ENCODE results near the gene ANO6. TPM values are rescaled to one million over a fixed set of nuclear protein-coding genes. Genes with fewer than 3 reads are reported as not detected.
"Not testable (repeated sequence)": the region's sequence is repeated elsewhere in the genome, so short reads cannot be mapped to it uniquely, and the experiment has no call there.

Gene ANO6, protein sequence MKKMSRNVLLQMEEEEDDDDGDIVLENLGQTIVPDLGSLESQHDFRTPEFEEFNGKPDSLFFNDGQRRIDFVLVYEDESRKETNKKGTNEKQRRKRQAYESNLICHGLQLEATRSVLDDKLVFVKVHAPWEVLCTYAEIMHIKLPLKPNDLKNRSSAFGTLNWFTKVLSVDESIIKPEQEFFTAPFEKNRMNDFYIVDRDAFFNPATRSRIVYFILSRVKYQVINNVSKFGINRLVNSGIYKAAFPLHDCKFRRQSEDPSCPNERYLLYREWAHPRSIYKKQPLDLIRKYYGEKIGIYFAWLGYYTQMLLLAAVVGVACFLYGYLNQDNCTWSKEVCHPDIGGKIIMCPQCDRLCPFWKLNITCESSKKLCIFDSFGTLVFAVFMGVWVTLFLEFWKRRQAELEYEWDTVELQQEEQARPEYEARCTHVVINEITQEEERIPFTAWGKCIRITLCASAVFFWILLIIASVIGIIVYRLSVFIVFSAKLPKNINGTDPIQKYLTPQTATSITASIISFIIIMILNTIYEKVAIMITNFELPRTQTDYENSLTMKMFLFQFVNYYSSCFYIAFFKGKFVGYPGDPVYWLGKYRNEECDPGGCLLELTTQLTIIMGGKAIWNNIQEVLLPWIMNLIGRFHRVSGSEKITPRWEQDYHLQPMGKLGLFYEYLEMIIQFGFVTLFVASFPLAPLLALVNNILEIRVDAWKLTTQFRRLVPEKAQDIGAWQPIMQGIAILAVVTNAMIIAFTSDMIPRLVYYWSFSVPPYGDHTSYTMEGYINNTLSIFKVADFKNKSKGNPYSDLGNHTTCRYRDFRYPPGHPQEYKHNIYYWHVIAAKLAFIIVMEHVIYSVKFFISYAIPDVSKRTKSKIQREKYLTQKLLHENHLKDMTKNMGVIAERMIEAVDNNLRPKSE
- 10 to 100 TPM; 25.3 to 27.0 TPM for total RNA-seq

DNA sequence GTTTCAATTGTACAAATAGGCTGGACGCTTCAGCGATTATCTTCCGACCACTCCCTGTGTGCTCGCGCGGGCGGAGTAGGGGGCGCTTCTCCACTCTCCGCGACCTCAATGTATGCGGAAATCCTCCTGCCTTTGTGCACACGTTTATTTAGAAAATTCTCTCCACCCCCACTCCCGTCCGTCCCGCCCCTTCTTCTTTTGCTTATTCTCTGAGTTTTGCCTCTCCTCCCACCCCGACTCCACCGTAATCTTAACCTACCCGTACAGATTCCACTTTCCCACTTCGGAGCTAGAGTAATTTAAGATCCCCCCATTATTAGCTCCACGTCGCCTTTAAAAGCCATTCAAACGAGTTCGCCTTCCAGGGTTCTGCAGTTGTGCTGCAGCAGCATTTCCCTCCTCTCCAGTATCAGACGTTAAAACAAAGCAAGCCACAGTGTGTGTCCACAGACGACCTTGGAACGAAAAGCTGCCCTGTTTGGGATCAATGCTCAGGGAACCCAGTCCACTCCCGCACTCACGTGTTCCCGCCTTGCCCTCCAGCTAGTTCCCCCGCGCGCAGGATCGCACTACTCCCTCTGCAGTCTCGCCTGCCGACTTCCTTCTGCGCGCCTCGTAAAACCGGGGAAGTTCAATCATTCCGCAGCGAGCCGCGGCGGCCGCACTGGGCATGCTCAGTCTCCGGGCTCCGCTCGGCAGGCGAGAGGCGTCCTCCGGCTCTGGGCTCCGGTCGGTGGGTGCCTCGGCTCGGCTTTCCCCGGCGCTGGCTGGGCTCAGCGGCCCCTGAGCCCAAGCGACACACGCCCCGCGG, at the start of gene ANO6:
ANO6 (plus strand) TSS at position 677 of the 811 bp plus-strand sequence. CDS start 227 bp downstream, outside the sequence.
- Mint-ChIP-seq H3K27ac (peak within 1 kb of the TSS; percentile 96), H3K27me3 (ENCODE audit: low read depth) (no peaks in the 10 kb centered on the region), H3K36me3 (ENCODE audit: insufficient read depth in 2 of 2) (peaks cover 0 to 2% of the 10 kb centered on the region in 2 donors), H3K4me1 (ENCODE audit: low read depth) (peaks cover 53% of the 10 kb centered on the region), H3K4me3 (peak within 1 kb of the TSS; percentile 88 to 95), H3K9me3 (no peaks in the 10 kb centered on the region)
- DNase-seq (peak; percentile 86), ATAC-seq (replicated peaks in 1 of 2) (peak; percentile 85 to 86)

DNA sequence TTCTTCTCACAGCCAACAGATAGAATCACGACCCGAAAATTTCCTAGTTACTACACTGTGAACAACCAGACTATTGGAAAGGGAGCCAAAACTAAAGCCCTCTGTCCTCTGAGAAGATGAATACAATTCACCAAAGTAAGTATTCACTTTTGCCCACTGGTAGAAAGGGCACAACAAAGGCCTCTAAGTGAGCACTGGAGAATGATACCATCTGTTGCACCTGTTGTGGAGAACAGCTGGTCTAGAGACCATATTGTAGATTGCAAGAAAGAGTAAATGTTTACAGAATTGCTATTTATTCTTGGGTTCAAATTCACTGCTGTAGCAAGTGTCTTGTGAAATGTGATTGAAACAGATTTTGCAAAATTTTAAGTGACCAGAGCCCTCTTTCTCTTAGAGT, 46.9 kb upstream of the ANO6 start:
- Mint-ChIP-seq H3K4me1 (ENCODE audit: low read depth) (no peaks in the 10 kb centered on the region), H3K36me3 (ENCODE audit: insufficient read depth in 2 of 2) (no peaks in the 10 kb centered on the region), H3K27ac (peak overlapping the region; percentile 65), H3K27me3 (ENCODE audit: low read depth) (peaks cover 4% of the 10 kb centered on the region), H3K9me3 (peaks cover 0 to 1% of the 10 kb centered on the region in 2 donors), H3K4me3 (no peak overlapping the region)
- DNase-seq (no peak), ATAC-seq (replicated peaks in 1 of 2) (no peak)

DNA sequence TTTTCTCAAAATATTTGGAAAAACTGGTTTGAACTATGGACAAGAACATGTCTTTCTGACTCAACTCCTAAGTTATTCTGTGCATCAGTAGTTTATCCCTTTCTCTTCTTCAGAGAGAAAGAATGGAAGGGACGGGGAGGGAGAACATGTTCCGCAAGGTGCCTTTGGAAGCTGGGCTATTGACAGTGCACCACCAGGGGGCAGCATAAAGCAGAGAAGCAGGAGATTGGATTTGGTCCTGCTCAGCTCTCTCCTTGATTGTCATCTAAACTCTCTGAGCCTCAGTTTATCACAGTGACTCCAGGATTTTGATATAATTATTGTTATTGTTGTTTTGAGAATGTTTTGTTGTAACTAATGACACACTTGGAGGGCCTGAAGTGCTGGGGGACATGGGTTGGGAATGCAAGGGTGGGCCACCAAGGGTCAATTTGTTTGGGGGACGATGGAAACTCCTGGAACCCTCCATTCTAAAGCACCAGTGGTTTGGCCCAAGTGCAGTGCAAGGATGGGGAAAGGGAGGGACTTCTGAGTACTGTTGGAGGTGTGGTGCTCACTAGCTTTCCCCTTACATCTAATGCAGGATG, 45.3 kb upstream of the ANO6 start:
- DNase-seq (peak; percentile 81 to 84), ATAC-seq (replicated peaks in 1 of 2) (peak in 1 of 2 donors; percentile 48)
- Mint-ChIP-seq H3K27ac (no peak overlapping the region), H3K36me3 (ENCODE audit: insufficient read depth in 2 of 2) (no peaks in the 10 kb centered on the region), H3K9me3 (no peaks in the 10 kb centered on the region), H3K27me3 (ENCODE audit: low read depth) (no peaks in the 10 kb centered on the region), H3K4me3 (no peak overlapping the region), H3K4me1 (ENCODE audit: low read depth) (no peaks in the 10 kb centered on the region)

DNA sequence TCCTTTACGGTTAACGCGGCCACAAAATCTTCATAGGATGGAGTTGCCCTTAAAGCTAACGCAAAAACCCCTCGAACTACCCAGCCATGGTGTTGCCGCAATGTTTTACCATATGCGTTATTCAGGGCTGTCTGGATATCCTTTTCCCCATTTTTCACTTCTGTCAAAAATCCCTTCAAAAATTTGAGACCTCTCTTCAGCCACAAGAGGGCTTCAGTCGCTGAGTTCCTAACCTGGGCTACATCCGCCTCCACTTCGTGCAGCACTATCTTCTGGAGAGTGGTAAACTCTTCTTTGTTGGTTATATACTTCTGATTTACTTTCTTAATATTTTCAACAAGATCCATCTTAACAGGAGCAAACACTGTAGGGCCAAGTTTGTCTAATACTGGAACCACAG, 42.6 kb upstream of the ANO6 start:
- not testable (repeated sequence) for DNase-seq; ATAC-seq (replicated peaks in 1 of 2); H3K4me3 Mint-ChIP-seq; H3K4me1 Mint-ChIP-seq (ENCODE audit: low read depth); H3K27ac Mint-ChIP-seq; H3K27me3 Mint-ChIP-seq (ENCODE audit: low read depth)
- Mint-ChIP-seq H3K36me3 (ENCODE audit: insufficient read depth in 2 of 2) (peaks cover 12 to 14% of the 10 kb centered on the region in 2 donors), H3K9me3 (peaks cover 9 to 11% of the 10 kb centered on the region in 2 donors)

DNA sequence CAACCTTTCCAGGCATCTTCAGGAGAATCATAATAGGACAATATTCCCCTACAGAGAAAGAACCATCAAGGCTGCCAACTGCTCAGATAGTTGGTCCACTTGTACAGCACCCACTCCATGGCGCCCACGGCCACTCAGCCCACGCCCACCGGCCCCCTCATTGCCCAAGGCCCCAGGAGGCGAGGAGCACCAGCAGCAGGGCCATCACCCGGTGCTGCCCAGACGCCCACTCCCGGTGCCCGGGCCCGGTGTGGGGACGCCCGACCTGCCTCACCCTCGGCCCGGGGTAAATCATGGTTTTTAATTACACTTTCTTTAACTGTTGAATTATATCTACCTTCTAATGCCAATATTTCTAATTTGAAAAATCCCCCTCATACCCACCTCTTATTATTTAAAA, 41.3 kb upstream of the ANO6 start:
- DNase-seq: no peak

DNA sequence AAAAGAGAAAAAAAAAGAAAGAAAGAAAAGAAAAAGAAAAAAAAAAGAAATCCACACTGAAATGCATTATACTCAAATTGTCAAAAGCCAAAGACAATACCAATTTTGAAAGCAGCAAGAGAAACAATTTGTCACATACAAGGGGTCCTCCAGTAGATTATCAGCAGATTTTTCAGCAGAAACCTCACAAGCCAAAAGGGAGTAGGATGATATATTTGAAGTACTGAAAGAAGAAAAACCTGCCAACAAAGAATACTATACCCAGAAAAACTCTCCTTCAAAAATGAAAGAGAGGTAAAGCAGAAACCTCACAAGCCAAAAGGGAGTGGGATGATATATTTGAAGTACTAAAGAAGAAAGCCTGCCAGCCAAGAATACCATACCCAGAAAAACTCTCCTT, 37.1 kb upstream of the ANO6 start:
- Mint-ChIP-seq H3K4me1 (ENCODE audit: low read depth) (no peaks in the 10 kb centered on the region), H3K36me3 (ENCODE audit: insufficient read depth in 2 of 2) (peaks cover 23% of the 10 kb centered on the region in 2 donors), H3K27me3 (ENCODE audit: low read depth) (no peaks in the 10 kb centered on the region), H3K9me3 (peaks cover 9 to 15% of the 10 kb centered on the region in 2 donors), H3K27ac (no peak overlapping the region), H3K4me3 (no peak overlapping the region)
- ATAC-seq (replicated peaks in 1 of 2): no peak
- no peak for DNase-seq

More for the DNA sequence above, 41.3 kb upstream of the ANO6 start:
- H3K9me3 Mint-ChIP-seq: peaks cover 9 to 15% of the 10 kb centered on the region in 2 donors
- H3K27me3 Mint-ChIP-seq (ENCODE audit: low read depth): no peaks in the 10 kb centered on the region
- peaks cover 19 to 23% of the 10 kb centered on the region in 2 donors for H3K36me3 Mint-ChIP-seq (ENCODE audit: insufficient read depth in 2 of 2)
- no peak overlapping the region for H3K4me3 Mint-ChIP-seq
- H3K4me1 Mint-ChIP-seq (ENCODE audit: low read depth): no peaks in the 10 kb centered on the region
- no peak overlapping the region for H3K27ac Mint-ChIP-seq
- no peak for ATAC-seq (replicated peaks in 1 of 2)

DNA sequence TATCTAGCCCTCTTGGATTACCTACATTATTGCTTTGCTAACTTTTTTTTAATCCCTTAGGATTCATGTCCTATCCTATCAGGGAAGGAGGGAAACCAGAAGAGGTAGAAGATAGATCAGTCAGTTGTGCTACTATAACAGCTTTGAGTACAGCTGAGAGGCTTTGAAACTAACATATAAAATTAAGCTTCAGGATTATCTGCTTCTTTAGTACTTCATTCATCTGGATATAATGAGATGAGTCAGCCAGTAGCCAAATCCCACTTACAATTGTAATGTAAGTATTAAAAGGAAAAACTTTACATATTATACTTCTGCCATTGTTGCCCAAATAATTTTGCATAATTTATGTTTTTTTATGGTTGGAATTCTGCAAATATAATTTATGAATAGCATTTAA, 33.4 kb upstream of the ANO6 start:
- Mint-ChIP-seq H3K27me3 (ENCODE audit: low read depth) (no peaks in the 10 kb centered on the region), H3K4me3 (no peak overlapping the region)
- no peak for ATAC-seq (replicated peaks in 1 of 2)

DNA sequence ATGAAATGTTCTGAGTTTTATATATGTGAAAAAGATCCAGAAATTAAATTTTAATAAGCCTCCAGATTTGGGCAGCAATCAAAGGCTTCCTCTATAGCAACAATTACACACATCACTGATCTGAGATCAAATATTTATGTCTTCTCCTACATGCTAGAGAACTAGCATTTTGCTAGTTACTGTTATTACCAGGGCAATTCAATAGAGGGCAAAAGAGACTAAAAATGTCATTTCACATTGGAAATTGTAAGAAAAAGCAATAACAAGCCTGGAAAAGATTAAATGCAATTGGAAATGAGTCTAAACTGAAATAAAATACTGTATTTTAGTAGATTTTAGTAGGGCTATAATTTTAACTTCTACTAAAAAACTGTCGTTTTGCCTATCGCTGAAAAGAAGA, 32.6 kb upstream of the ANO6 start:
- H3K27me3 Mint-ChIP-seq (ENCODE audit: low read depth): no peaks in the 10 kb centered on the region
- H3K4me3 Mint-ChIP-seq: no peak overlapping the region
- H3K9me3 Mint-ChIP-seq: peaks cover 0 to 4% of the 10 kb centered on the region in 2 donors
- H3K4me1 Mint-ChIP-seq (ENCODE audit: low read depth): no peaks in the 10 kb centered on the region
- H3K27ac Mint-ChIP-seq: no peak overlapping the region
- DNase-seq (no peak), ATAC-seq (replicated peaks in 1 of 2) (no peak)
- H3K36me3 Mint-ChIP-seq (ENCODE audit: insufficient read depth in 2 of 2): peaks cover 9 to 11% of the 10 kb centered on the region in 2 donors

More for the DNA sequence above, 33.4 kb upstream of the ANO6 start:
- H3K27ac Mint-ChIP-seq: no peak overlapping the region
- H3K9me3 Mint-ChIP-seq: peaks cover 5 to 12% of the 10 kb centered on the region in 2 donors
- no peaks in the 10 kb centered on the region for H3K4me1 Mint-ChIP-seq (ENCODE audit: low read depth)
- H3K36me3 Mint-ChIP-seq (ENCODE audit: insufficient read depth in 2 of 2): peaks cover 16 to 17% of the 10 kb centered on the region in 2 donors
- no peak for DNase-seq

DNA sequence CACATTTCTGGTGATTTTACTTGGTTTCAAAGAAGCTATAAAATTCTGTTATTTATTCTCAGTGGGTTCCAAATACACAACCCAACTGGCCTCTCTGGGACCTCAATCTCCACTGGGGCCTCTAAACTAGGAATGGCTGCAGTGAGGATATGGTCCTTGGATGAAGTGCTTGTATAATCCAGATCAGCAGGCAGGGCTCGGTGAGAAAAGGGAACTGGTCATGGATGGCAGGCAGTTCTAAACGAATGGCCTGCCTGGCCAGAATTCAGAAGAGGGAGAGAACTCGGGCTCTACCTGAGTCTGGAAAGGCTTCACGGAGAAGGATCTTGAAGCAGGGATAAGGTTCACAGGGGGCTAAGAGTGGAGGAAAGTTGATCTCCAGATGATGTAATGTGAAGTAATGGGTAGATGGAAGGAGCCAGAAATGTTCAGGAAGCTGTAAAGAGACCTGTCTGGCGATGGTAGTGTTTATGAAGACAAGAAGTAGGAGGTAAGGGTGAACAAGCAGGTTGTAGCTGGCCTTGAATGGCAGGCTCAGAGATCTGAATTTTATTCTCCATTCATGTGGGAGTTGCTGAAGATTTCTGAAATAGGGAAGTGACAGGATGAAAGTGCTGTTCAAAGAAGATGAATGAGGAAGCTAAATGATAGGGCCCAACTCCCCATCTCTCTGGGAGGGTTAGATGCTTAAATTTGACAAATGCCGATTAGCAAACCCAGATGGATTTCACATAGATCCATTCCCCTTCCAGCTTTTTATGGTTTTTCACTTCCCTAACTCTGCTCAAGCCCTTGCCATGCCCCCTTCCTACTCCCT, 31.5 kb upstream of the ANO6 start:
- no peak for DNase-seq
- H3K9me3 Mint-ChIP-seq: no peaks in the 10 kb centered on the region
- no peaks in the 10 kb centered on the region for H3K27me3 Mint-ChIP-seq (ENCODE audit: low read depth)
- no peak overlapping the region for H3K27ac Mint-ChIP-seq
- H3K4me3 Mint-ChIP-seq: no peak overlapping the region
- no peak for ATAC-seq (replicated peaks in 1 of 2)
- H3K4me1 Mint-ChIP-seq (ENCODE audit: low read depth): no peaks in the 10 kb centered on the region
- H3K36me3 Mint-ChIP-seq (ENCODE audit: insufficient read depth in 2 of 2): peaks cover 0 to 4% of the 10 kb centered on the region in 2 donors

DNA sequence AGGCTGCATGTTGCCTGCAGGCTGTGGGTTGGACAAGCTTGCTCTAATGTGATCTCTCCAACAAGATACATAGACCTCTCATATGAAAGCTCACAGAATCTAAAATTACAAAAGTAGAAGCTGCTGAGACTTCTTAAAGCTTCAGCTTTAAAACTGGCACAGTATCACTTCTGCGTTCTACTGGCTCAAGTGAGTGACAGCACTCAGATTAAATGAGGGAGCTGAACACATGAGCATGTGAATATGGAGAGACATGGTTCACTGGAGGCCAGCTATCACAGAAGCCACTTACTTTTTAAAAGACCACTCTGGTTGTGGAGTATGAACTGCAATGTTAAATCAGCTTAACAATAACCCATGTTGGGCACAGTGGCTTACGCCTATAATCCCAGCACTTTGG, 29.1 kb upstream of the ANO6 start:
- DNase-seq (no peak), ATAC-seq (replicated peaks in 1 of 2) (no peak)
- Mint-ChIP-seq H3K27me3 (ENCODE audit: low read depth) (no peaks in the 10 kb centered on the region), H3K36me3 (ENCODE audit: insufficient read depth in 2 of 2) (no peaks in the 10 kb centered on the region), H3K4me3 (no peak overlapping the region), H3K27ac (no peak overlapping the region), H3K4me1 (ENCODE audit: low read depth) (peaks cover 10% of the 10 kb centered on the region), H3K9me3 (no peaks in the 10 kb centered on the region)

DNA sequence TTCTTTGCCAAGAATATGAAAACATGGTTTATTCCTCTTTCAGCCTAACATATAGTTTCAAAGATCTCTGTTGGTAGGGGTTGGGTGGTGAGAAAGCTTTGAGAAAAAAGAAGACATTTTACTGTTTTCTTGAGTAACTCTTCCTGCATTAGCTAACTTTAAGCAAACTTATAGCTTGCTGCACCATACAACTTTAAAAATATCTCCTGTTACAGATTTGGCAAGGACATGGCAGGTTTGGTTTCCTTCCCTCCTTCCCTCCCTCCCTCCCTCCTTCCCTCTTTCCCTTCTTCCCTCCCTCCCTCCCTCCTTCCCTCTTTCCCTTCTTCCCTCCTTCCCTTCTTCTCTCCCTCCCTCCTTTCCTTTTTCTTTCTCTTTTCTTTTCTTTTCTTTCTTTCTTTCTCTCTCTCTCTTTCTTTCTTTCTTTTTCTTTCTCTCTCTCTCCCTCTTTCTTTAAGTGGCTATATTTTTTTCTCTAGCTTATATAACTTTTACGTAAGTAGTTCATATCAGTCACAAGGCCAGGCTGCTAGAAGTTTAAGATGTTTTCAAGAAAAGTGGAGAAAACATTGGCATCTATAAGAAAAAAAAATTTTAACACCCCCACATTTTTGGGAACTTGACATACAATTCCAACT, 26.0 kb upstream of the ANO6 start:
- Mint-ChIP-seq H3K9me3 (no peaks in the 10 kb centered on the region), H3K4me3 (no peak overlapping the region), H3K27me3 (ENCODE audit: low read depth) (no peaks in the 10 kb centered on the region), H3K36me3 (ENCODE audit: insufficient read depth in 2 of 2) (no peaks in the 10 kb centered on the region), H3K4me1 (ENCODE audit: low read depth) (peaks cover 19% of the 10 kb centered on the region), H3K27ac (no peak overlapping the region)
- no peak for DNase-seq
- ATAC-seq (replicated peaks in 1 of 2): no peak
